CD4-positive, alpha-beta T cell treated with Interferon gamma for 1 hour (primary cell): ENCODE measurements around the gene GCDH.
"Not testable (repeated sequence)": the region's sequence is repeated elsewhere in the genome, so short reads cannot be mapped to it uniquely, and the experiment has no call there.

Experiments used
- DNase-seq: peaks from one replicate; pipeline ENCODE4 v3.0.0-alpha.2; 2020

Gene GCDH

GRCh38 chr19:12912571-12912970 is 21.6 kb downstream of the GCDH start:
- DNase-seq: no peak

GRCh38 chr19:12913011-12913561 is 22.1 kb downstream of the GCDH start:
- no peak for DNase-seq

DNA sequence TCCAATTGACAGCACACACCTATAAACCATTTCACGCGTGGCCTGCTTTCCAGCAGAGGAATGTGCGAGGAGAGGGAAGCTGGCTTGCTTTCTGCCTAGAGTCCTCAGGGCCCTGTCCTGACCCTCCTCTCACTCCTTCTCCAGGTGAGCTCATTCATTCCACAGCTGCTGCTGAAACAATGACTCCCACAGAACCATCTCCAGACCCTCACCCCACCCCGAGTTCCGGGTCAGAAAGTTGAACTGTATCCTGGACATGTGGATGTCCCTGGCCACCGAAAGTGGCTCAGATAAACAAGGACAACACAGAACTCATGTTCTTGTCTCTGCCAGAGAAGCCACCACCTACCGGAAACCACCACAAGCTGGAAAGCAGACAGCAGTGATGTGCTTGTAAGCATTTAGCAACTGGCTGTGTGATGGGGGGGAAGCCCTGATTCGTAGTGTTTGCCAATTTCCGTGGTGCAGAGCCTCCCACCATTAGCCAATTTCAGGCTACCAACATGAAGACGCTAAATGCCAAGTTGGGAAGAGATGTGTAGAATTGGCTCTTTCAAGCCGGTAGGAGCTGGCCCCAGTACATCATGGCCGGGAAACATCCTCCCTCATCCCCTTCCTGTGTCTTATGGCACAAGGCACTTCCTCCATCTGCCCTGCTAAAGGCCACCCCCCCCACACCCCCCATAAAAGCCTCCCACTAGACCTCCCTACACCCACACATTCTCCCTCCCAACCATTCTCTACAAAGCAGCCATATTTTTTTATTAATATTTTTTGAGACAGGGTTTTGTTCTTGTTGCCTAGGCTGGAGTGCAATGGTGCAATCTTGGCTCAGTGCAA is 23.1 kb downstream of the GCDH start:
- peak; percentile 51 for DNase-seq

DNA sequence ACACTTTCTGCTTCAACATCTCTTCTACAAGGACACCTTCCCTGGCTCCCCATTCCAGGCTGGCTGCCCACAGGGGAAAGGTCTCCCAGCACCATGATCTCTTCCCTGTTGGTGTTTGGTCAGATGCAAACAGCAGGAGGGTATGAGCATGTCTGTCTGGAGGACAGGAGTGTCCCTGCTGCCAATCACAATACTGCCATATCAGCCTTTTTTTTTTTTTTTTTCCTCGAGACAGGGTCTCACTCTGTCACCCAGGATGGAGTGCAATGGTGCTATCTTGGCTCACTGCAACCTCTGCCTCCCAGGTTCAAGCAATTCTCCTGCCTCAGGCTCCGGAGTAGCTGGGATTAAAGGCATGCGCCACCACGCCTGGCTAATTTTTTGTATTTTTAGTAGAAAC is 24.9 kb downstream of the GCDH start:
- not testable (repeated sequence) for DNase-seq

DNA sequence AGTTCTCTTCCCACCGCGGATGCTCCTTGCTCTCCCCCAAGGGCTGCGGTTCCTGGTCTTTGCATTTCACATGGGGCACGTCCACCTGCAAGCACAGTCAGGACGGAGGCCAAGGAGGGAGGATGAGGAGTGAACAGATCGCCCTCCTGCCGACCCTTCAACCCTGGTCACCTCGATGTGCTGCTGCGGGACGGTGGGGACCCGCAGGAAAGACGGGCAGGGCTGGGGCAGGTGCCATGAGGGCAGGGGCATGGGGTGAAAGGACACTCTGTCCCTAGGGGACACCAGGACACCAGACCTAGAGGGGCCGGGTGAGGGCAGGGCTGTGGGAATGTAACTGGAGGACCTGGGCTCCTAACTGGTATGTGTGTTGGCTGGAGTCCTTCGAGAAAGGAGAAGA is 27.3 kb downstream of the GCDH start:
- DNase-seq: no peak

GRCh38 chr19:12921047-12921446 is 30.1 kb downstream of the GCDH start:
- no peak for DNase-seq

DNA sequence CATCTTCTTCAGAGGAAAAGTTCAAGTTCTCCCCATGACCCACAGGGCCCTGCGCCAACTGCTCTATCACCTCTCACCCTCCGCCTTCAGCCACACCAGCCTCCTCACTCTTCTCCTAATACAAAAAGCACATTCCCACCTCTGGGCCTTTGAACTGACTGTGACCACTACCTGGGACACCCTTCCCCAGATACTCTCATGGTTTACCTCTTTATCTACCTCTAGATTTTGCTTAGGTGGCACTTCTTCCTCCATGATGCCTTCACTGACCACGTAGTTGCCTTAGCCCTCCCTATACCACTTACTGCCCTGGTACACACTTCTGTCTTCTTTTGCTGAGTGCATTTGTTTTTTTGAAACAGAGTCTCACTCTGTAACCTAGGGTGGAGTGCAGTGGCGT is 32.0 kb downstream of the GCDH start:
- no peak for DNase-seq

DNA sequence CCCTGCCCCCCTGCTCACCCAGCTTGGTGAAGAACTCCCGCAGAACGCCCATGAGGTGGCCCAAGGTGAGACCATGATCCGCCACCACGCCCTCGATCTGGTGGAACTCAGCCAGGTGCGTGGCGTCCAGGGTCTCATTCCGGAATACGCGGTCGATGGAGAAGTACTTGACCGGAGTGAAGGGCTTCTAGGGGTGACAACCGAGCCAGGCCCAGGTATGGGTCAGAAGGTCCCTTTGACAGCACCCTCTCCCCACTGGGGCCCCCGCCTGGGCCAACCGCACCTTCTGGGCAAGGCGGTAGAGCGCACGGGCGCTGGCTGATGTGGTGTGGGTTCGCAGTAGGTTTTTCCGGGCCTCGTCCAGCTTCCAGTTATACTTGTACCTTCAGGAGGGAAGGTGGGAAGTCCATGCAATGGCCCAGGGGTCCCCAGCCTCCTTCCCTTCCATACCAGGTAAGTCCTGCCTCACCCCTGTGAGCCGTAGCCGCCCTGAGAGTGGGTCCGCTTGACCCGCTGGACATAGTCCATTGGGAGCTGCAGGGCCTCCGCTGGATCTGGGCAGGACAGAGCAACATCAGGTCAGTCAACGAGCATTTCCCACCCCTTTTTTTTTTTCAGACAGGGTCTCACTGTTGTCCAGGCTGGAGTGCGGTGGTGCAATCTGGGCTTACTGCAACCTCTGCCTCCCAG is 33.8 kb downstream of the GCDH start:
- no peak for DNase-seq

- no peak for DNase-seq
Observed at GRCh38 chr19:12930002-12930645, 39.2 kb downstream of the GCDH start.

- DNase-seq: no peak
Observed at GRCh38 chr19:12932392-12933286, 41.7 kb downstream of the GCDH start.

- peak; percentile 88 for DNase-seq
Observed at GRCh38 chr19:12933287-12934072, 42.5 kb downstream of the GCDH start, which contains the start of gene FARSA. FARSA (minus strand) TSS chr19:12933711; CDS start chr19:12933696, 15 bp downstream.

GRCh38 chr19:12935071-12935470 is 44.1 kb downstream of the GCDH start:
- no peak for DNase-seq

DNA sequence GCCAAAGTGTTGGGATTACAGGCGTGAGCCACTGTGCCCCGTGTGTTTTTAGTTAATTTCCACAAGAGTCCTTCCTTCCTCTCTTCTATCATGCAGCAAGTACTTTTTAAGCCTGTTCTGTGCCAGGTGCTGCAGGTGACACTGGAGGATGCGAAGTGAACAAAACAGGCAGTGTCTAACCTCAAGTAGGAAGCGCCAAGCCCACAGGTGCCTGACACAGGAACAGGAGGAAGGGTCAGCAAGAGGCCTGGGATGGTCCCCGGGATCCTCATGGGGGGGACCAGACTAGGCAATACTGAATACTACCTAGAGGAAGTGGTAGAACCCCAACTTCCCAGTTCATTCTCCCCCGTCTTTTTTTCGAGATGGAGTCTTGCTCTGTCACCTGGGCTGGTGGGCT is 45.6 kb downstream of the GCDH start:
- no peak for DNase-seq

DNA sequence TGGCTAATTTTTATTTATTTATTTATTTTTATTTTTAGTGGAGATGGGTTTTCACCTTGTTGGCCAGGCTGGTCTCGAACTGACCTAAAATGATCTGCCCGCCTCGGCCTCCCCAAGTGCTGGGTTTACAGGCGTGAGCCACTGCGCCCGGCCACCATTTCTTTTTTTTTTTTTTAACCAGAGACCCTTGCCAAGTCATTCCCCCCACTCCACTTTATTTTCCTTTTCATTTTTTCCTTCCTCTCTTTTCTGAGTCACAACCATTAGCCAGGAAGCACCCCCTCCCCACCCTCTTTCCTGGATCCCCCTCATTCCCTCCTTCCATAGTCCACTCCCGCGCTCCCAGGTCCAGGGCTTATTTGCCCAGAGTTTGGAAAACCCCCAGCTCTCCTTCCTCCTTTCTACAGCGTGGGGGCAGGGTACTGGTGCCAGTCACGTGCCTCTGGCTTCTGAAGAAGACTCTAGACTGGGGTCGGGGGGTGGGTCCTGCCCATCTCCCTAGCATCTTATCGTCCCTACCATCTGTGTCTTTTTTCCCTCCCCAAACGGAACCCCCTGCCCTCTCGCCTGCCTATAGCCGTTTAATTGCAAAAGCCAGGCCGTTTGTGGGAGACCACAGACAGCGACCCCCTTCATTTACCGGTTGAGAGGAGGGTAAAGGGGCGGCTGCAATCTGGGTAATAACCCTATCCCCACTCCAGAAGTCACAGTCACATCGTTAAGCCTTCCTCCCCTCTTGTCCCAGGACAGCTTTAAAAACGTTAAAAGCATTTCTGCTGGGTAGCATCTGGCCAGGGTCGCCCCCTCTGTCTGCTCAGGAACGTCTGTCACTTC is 46.4 kb downstream of the GCDH start:
- DNase-seq: peak; percentile 29

GRCh38 chr19:12937927-12938778 is 47.2 kb downstream of the GCDH start, which contains the start of gene CALR:
CALR (plus strand) TSS chr19:12938609; CDS start chr19:12938680, 71 bp downstream.
- DNase-seq: peak; percentile 99

DNA sequence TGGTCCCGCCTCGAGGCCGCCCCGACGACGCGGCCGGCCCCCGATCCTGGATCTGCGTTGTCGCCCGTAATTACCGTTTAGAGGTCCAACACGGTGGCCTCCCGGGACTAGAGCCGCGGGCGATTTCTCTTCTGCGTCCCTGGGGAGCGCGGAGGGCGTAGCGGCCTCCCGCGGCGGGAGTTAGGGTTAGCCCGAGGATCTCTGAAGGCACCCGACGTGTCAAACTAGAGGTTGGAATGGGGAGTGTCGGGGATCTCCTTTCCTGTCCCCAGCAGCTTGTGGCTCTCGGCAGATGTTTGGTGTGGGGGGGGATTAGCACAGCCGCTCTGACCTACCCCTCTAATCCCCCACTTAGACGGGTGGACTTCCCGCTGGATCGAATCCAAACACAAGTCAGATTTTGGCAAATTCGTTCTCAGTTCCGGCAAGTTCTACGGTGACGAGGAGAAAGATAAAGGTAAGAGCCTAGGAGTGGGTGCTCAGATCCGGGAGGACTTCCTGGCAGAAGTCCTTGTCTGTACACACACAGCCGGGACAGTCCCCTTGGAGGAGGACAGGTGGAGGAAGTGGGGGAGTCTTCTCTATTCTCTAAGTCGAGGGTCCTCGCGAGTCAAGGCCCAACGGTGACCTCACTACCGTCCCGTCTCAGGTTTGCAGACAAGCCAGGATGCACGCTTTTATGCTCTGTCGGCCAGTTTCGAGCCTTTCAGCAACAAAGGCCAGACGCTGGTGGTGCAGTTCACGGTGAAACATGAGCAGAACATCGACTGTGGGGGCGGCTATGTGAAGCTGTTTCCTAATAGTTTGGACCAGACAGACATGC is 48.0 kb downstream of the GCDH start:
- peak; percentile 42 for DNase-seq

GRCh38 chr19:12939975-12940423 is 49.0 kb downstream of the GCDH start:
- DNase-seq: no peak

- DNase-seq: no peak
Observed at GRCh38 chr19:12940897-12941296, 49.9 kb downstream of the GCDH start.
